HK-2 (cell line): ENCODE measurements around the gene MED27.

Experiments used
- DNase-seq: peaks from one replicate; pipeline ENCODE4 v3.0.0-alpha.2; 2018; ENCODE audit not compliant: unreplicated experiment

MED27 gene

DNA sequence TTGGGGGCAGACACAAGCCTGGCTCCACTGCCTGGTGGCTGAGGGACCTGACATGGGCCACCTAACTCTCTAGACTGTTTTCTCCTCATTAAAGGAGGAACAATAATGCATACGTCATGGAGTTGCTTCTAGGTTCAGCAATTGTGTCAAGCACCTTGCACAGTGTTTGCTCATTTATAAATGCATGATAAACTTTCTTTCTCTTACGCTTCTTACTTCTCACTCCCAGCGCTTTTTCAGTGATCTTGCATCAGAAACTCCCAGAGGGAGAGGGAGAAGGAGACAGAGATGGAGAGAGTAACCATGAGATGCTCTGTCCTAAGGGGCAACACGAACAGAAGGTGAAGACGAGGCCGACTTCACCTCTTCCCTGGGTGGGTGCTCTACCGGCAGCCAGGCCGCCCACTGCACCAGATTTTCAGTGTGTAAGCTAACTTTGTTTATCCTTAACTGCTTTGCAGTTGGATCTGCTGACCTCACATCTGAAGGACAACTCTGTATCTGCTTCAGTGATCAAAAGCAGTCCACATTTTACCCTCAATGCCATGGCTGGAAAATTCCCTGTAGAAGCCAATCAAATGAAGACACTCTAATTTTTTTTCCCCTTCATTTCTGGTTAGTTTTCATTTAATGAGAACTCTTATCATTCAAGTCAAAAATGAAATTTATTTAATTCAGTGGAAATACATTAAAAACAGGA, 35.3 kb downstream of the MED27 start:
- DNase-seq, result no peak

DNA sequence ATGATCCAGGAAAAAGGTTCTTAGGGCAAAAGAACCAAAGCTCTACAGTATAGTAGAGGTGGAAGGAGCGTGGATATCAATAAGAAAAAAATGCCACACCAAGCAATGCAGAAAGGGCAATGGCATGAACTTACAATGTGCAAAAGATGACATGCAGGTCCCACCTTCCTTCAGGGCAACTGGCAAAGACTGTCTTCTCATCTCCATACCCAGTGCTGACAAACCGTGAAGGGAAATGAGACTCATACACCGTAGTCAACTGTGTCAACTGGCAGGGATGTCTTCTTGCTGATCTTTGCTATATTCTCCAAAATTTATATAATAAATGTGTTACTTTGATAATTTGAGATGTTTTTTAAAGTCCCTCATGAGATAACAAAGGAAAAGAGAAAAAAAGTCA, 36.0 kb downstream of the MED27 start:
- no peak for DNase-seq

DNA sequence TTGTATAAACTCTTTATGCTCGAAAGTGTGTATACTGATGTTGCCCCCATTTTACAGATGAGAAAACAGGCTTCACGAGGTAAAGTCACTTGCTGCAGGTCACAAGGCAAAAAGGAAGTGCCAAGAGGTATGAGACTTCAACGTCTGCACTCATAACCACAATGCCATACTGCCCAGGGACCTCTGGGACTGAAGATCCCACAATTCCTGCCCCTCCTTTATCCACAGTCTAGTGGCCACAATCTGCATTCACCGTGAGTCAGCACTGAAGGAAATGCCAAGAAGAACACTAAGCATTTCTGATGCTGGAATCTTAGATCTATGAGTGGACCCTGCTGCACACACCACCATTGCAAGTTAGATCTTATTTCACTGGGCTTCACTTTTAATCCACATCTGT, 37.3 kb downstream of the MED27 start:
- DNase-seq, result peak; percentile 68

DNA sequence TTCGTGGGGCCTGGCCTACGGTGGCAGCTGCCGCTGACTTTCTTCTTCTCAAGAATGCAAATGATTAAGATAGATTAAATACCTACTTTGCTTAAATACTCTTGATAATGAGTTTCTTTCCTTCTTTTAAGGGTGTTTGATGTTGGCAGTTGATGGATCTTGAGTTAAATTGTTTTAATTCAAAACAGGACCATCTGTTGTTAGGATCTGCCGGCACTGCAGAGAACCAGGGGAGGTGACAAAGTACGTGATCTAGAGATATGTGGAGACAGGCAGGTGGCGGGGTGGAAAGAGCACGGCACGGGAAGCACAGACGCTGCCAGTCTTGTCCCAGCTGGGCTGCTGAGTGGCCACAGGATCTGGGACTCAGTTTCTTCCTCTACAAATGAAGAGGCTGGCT, 37.9 kb downstream of the MED27 start:
- DNase-seq, result no peak

DNA sequence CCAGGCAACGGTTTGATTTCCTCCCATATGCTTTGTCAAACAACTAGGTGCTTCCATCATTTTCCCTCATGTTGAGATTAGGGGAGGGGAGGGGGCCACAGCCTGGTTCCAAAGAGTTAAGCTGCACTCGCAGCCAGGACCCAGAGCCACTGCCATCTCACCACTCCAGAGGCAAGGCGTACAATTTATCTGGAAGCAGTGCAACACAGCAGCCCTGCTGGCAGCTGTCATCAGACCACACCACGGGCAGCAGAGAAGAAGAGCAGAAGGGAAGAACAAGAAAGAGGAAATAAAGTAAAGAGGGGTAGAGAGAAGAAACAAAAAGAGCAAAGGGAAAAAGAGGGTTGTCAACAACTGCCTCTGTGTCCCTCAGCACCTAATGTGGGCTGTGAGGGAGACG, 38.9 kb downstream of the MED27 start:
- DNase-seq, result no peak

DNA sequence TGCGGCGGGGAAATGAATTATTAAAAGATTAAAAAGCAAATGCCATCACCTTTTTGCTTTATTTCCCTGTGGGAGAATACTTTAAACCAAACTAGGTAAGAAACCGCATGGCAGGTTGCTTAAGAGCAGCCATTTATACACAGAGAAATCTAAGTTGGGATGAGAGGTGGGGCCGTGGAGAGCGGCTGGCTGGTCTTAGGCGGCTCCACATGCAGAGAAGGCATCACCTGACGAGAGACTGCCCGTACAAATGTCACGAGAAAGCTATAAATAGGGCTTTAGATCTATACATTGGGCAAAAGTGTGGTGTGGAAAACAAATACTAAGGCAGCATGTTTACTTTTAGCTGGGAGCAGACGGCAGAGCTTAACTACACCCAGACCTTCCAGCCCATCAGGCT, 39.4 kb downstream of the MED27 start:
- DNase-seq, result no peak

DNA sequence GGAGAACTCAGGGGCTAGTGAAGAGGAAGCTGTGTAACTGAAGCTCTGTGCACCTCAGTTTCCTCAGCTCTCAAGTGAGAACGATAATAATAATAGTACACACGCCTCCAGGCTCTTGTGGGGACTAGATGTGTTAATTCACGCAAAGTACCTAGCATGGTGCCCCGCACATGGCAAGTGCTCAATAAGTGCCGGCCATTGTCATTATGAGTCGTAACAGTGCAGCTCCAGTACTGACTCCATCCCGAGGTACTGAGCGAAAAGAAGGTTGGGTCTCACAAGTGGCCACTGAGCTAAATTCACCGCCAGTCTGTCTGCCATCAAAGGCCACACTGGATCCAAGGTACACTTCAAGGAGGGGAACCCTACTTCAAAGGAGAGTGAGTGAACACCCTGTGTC, 40.4 kb downstream of the MED27 start:
- DNase-seq, result no peak

DNA sequence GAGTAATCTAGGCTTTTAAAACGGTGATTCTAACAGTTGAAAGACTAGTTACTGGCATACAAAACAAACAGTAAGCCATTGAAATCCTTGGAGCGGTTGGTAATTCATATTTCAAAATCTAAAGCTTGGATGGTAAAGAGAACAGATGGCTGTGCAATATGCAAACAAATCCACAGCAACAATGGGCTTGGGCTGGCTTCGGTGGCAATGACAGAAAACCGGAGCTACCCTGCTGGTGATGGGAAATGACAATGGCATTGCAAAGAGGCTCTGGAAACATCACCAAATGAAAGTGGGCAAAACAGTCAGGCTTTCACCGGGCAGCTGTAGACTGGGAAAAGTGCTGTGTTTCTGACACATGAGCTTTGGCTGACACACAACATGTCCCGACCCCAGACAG, 42.2 kb downstream of the MED27 start:
- DNase-seq, result no peak

DNA sequence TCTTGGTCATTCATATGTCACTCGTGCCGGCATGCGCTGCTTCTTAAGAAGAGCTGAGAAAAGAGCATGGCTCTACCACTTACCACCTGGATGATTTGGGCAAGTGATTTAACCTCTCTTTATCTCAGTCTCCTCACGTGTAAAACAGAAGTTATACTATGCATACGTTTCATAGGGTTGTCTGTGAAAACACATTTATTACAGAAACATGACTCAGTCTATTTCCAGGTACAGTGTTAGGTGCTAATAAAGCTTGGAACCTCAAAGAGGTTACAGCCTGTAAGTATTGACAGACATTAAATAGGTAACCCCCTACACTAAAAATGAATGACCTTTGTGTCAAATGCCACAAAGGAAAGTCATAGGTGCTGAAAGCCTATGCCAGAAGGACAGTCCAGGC, 43.1 kb downstream of the MED27 start:
- no peak for DNase-seq

DNA sequence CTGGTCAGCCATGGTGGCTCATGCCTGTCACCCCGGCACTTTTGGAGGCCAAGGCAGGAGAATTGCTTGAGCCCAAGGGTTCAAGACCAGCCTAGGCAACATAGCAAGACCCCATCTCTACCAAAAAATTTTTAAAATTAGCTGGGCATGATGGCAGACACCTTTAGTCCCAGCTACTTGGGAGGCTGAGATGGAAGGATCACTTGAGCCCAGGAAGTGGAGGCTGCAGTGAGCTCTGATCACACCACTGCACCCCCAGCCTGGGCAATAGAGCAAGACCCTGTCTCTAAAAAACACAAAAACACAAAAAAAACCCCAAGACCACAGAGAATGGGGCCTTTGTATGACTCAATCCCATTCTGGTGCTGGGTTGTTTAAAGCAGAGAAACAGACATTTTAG, 44.0 kb downstream of the MED27 start:
- no peak for DNase-seq

DNA sequence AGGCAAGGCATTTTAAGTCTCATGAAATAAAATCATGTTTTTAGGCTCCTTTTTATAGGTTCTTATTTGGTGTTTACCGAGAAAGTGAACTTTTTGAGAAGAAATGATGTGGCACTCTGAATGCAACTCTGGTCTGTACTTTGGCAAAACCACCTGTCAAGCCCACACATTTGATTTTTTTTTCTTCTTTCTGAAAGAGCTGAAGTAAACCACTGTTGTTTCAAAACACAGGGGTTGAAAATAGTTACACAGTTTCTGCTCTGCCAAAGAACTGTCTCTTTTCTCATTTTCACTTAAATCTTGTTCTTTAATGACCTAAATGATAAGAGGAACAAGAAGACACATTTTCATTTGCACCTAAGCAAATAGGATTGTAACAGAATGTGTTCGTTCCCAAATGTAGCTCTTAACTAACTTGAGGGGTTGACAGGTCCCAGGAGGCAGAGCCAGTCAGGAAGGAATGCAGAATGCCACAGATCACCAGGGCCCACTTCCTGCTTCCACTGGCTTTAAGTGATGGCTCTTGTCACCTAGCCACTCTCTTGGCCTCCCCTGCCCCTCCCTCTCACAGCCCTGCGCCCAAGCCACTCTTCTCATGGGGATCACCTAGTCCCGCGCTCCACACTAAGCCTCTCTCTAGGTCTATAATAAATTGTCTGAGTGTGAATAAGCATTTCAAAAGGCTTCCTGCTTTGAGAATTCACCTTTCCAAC, 47.3 kb downstream of the MED27 start:
- no peak for DNase-seq

DNA sequence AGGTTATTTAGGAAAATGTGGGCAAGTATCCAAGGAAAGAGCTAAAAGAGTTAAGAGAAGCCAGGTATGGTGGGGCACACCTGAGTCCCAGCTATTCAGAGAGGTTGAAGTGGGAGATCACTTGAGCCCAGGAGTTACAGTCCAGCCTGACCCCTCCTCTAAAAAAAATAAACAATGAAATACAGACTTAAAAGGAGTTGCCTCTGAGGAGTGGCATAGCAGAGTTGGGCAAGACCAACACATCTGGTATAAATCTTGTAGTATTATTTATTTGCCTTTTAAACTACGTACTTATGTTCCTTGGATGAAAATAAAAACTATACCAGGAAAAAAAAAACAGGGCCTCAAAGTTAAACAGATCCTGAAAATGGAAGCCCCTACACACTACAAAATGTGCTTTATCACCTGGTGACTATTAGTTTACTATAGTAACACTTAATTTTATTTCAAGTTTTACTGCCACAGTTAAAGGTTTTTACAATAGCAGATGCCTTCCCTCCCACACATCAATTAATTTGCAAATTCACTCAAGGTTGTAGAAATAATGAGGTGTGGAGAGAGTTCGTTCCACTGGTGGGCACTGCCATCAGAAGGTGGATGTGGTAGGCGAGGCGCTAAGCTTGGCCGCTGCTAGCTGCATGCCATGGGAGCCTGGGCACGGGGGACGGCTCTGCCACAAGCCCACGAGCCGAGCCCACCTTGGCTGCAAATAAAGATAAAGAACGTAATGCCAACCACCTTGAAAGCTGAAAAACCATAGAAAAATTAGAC, 48.0 kb downstream of the MED27 start:
- no peak for DNase-seq

DNA sequence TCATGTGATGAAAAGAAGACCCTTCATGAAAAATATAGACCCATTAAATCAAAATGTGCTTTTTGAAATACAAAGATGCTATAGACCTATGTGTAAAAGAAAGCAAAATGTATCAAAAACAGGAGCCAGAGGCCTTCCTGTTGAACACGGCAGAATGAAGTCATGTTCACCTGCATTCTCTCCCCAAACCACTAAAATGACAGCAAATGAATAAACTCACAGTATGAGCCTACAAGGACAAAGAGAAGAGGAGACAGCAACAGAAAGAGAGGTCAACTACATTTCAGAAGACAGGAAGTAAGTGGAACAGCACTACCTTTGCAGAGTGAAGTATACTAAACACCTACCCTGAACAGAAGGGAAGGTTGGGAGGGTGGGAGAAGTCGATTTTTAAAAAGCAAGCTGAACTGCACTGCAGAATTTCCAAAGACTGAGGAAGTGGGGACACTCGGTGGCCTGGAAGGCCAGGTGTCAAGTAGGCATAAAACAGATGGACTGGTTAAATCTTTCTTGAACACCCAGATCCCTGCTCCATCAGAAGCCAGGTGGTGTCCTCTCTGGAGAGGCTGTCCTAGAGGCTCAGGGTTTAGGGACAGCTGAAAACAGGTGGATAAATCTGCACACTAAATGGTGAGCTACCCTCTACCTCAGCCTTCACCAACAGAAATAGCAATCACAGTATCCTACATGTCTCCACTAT, 48.9 kb downstream of the MED27 start:
- no peak for DNase-seq

DNA sequence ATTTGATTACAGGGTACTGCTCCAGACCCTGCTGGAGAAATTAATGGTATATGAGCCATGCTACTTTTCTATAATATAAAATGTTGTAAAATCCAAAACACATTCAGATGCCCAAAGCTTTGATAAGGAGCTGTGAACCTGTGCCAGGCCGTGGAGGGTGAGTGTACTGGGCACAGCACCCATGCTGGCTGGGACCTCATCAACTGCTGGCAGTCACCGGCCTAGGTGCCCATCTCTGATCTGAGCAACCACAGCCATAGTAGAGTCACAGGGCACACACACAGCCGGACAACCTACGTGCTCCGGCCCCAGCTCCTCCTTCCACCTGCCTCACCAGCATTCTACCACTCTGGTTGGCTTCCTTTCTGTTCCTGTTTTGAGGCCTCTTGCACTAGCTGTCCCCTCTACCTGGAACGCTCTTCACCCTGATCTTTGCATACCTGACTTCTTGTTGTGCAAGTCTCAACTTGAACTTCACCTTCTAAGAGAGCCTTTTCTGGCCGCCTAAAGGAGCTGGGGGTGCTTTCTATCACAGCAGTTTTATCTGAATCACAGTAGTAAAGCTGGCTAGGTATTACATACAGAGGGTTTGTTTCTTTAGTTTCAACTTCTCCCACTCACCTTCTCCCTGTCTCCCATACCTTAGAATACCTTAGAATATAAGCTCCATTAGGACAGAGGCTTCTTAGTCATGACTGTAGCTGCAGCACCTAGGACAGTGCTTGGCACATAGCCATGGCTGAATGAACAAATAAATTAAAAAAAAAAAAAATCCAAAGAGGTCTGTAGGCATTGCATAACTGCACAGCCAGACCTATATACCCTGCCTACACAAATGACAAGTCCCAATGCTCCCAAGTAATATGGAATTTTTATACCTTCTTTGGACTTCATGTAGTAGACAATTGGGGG, 51.7 kb downstream of the MED27 start:
- no peak for DNase-seq

DNA sequence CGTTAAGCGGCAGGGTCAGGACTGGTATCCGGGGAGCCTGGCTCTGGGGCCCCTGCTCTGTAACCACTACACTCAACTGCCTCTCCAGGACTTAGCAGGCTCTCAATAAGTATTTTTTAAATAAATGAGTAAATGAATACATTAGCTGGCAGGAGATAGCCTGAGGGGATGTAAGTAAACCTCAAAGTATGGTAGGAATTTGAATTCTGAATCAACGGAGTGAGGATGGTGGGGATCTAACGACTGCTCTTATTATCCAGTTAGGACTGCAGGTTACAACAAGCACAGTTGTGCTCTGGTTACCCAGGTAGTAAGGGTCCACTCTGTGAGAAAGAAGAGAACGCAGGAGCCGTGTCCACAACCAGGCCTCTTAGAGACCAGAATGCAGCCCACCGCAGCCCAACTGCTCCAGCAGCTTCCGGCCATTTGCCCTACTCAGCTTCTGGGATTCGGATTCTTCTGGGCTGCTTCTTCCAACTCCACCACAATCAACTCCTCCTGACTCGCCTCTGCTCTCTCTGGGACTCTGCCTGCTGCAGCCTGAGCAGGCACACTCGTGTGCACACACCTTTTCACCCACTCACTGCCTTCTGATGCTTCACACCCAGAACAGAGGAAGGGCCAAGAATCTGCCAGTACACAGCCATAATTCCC, 52.6 kb downstream of the MED27 start:
- DNase-seq, result no peak

DNA sequence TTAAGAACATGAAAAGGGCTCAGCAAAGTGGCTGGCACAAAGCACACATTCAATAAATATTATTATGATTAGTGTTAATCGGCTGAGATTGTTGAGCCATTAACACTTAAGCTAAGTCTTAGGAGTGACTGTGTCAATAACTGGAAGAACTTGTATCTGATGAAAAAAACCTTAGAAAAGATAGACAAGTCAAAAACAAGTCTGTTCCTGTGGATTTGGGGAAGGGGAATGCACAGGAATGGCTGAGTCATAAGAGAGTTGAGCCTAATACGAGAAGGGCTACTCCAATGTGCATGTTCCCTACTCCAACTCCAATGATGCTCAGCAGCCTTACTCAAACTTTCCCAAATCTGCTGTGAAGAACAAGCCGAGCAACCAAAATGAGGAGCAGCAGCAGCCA, 53.9 kb downstream of the MED27 start:
- DNase-seq, result no peak

DNA sequence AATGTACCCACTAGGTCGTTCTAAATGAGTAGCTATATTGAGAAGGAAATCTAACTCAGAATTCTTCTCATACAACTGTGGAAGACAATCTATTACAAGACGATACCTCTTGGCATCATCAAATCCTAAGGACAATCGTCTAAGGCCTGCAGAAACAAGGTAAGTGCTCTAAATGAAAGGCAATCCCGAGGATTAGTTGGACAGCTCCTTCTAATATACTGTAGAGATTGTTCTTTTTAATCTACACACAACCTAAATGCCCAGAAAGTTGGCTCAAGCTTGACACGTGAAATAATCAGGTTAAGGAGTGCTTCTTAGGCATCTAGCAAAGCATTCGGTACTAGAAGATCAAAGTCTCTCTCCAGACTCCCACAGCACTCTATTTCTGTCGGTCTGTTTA, 55.1 kb downstream of the MED27 start:
- DNase-seq, result no peak

DNA sequence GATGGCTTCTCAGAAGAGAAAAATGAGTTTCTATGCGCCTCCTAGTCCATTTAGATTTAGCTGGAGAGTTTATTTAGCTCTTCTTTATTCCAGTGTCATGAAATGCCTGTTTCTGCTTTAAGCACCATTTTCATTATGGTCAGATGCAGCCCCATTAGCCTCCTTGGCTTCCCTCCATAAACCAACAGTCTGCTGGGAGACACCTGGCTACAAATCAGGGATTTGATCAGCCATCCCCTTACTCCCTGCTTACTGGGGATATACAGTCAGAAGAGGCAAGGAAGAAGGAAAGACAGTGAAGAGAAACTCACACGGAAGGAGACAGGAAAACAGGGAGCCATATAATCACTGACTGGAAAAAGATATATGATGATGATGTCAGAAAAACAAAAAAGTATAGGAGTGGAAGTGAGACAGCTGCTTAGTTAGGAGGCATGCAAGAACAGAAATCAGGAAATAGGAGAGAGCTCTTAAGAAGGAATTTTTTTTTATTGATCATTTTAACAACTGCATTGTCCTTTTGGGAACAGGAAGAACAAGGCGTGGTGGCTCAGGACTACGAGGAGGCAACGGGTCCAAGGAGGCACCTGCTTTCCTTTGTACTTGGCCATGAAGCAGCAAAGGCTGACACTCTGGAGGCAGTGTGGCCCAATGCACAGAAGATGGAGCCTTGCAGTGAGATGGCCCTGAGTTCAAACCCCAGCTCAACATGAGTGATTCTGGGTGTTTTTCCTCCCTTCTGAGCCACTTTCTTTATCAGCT, 56.1 kb downstream of the MED27 start:
- DNase-seq, result no peak

DNA sequence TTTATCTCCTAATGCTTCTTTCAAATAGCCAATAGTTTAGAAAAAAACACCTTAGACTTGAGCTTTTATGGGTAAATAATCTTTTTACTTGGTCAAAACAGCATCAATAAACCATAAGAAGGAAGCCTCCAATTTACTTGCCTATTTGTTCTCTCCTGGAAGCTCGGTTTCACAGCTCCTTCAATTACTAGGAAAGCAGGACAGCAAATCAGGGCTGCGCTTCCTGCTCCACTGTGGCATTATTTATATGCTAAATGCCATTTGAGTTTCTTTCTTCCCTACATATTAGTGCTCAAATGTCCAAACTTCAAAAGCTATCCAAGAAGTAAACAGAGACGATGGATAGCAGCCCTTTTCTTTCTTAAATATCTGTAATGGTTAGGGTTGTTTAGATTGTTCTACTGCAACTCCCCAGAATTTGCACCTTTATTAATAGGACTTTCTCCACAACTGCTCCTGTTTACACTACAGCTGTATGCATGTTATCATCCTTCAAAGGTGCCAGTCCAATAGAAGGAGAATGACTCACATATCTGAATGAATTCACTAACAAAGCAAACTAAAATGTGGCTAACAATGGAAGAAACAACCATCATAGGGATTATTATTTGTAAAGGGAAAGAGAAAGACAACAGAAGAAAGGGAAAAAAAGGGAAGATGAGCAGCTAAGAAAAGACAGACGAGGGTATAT, 58.7 kb downstream of the MED27 start:
- DNase-seq, result no peak
